Measurements from ENCODE around the gene DYNC2I2.

- TF ChIP-seq CTCF (IDR thresholded peaks at IDR 0.05; ENCODE audit: low read length) (no peak), EZH2 (optimal IDR thresholded peaks at IDR 0.05; ENCODE audit: low read depth, low read length) (no peak), EZH2phosphoT487 (IDR thresholded peaks at IDR 0.05; ENCODE audit: low read length) (no peak)
Measured at GRCh38 chr9:128675382-128675781, 18.7 kb upstream of the DYNC2I2 start.

All from MM.1S (cell line).